Transverse colon (tissue), 4 donors: ENCODE results near the gene ZBTB7B.

Experiments
- EP300 ChIP-seq: sonication (generic); formaldehyde crosslinking; IDR thresholded peaks from one replicate; pipeline ENCODE4 v1.6.1; 2017; ENCODE audit warnings: antibody characterized with exemption, low read depth
- POLR2A ChIP-seq: fragments of 450-650 bp; IDR thresholded peaks from one replicate; pipeline ENCODE4 v1.6.1; 2016; ENCODE audit warnings: antibody characterized with exemption, mild to moderate bottlenecking, moderate library complexity
- POLR2AphosphoS5 ChIP-seq, 3 donors: sonication (generic); formaldehyde crosslinking; IDR thresholded peaks; one replicate each; pipeline ENCODE4 v1.6.1; 2016; ENCODE audit warnings: antibody characterized with exemption in 3 of 3
- TF ChIP-seq, protein P1 (sequence below), 5 experiments: fragments of 200-600 bp in 3 of 5; fragments of 450-650 bp in 2 of 5; sonication (generic) in 3 of 5; IDR thresholded peaks; 1 replicate in 2 of 5; 2 replicates in 3 of 5; pipeline ENCODE4 v1.5.1; 2016 to 2017; ENCODE audit warnings: antibody characterized with exemption in 5 of 5, inconsistent platforms in 3 of 5, mild to moderate bottlenecking in 2 of 5, moderate library complexity in 1 of 5

DNA sequence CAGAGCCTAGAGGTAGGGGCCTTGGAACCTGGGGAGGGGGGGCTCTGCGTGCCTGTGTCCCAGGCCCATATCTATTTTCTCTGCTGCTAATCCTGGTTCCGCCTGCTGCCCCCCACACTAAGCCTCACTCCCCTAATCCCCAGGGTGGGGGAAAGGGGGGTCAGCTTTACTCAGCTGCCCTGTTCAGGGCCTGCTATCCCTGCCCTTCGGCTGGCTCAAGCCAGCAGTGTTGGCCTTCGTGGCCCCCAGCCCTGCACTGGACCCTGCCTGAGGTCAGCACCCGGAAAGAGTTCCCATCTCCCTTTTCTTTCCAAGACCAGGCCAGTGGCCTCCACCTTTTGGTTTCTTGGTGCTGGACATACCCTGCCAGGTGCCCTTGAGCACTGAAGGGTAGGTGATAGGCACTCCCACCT is 8.4 kb downstream of the ZBTB7B start:
- TF ChIP-seq POLR2A: no peak
- TF ChIP-seq, protein P1, sequence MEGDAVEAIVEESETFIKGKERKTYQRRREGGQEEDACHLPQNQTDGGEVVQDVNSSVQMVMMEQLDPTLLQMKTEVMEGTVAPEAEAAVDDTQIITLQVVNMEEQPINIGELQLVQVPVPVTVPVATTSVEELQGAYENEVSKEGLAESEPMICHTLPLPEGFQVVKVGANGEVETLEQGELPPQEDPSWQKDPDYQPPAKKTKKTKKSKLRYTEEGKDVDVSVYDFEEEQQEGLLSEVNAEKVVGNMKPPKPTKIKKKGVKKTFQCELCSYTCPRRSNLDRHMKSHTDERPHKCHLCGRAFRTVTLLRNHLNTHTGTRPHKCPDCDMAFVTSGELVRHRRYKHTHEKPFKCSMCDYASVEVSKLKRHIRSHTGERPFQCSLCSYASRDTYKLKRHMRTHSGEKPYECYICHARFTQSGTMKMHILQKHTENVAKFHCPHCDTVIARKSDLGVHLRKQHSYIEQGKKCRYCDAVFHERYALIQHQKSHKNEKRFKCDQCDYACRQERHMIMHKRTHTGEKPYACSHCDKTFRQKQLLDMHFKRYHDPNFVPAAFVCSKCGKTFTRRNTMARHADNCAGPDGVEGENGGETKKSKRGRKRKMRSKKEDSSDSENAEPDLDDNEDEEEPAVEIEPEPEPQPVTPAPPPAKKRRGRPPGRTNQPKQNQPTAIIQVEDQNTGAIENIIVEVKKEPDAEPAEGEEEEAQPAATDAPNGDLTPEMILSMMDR (IDR thresholded peaks at IDR 0.05): no peak
- TF ChIP-seq EP300: no peak
- TF ChIP-seq POLR2AphosphoS5 (IDR thresholded peaks at IDR 0.05): no peak
